NB4 (cell line): ENCODE results near the gene PDILT.
"Not testable (repeated sequence)": the region's sequence is repeated elsewhere in the genome, so short reads cannot be mapped to it uniquely, and the experiment has no call there.

Experiments
- DNase-seq: peaks from one replicate; pipeline ENCODE4 v3.0.0; 2010; ENCODE audit warnings: low read depth
- H3K4me3 ChIP-seq: one replicate; pipeline ENCODE4 v1.5.1; 2011; ENCODE audit warnings: mild to moderate bottlenecking, low read depth, low read length, moderate library complexity
- CTCF ChIP-seq: IDR thresholded peaks from one replicate; pipeline ENCODE4 v1.5.1; 2012; ENCODE audit warnings: low read depth, low read length
- MAX ChIP-seq: IDR thresholded peaks from 2 replicates; pipeline ENCODE4 v1.6.1; 2011; ENCODE audit warnings: low read depth, low read length
- MYC ChIP-seq: IDR thresholded peaks from 2 replicates; pipeline ENCODE4 v1.6.1; 2011; ENCODE audit warnings: low read depth, low read length
- POLR2A ChIP-seq: IDR thresholded peaks from 2 replicates; pipeline ENCODE4 v1.6.1; 2011; ENCODE audit warnings: mild to moderate bottlenecking; ENCODE audit not compliant: insufficient read length; ENCODE audit errors: extremely low read depth

The PDILT gene

GRCh38 chr16:20404637-20405036, at the start of gene PDILT:
TSS of gene PDILT (minus strand) at chr16:20404737. CDS start at chr16:20399300, 5,437 bp downstream.
- no peak for TF ChIP-seq CTCF
- no peak for TF ChIP-seq MAX
- no peak for TF ChIP-seq MYC
- TF ChIP-seq POLR2A = no peak
- H3K4me3 ChIP-seq = no peak within 1 kb of the TSS
- no peak for DNase-seq

- not testable (repeated sequence) for H3K4me3 ChIP-seq, DNase-seq
Measured at GRCh38 chr16:20453633-20454032, 49.1 kb upstream of the PDILT start.

GRCh38 chr16:20451364-20451763, 46.8 kb upstream of the PDILT start, which contains the start of gene ACSM2A:
TSS of gene ACSM2A (plus strand) at chr16:20451521. CDS start at chr16:20460115, 8,594 bp downstream.
- not testable (repeated sequence) for H3K4me3 ChIP-seq, DNase-seq

GRCh38 chr16:20446652-20447393, 42.3 kb upstream of the PDILT start:
- DNase-seq, H3K4me3 ChIP-seq: not testable (repeated sequence)

GRCh38 chr16:20441859-20442258, 37.3 kb upstream of the PDILT start:
- not testable (repeated sequence) for DNase-seq, H3K4me3 ChIP-seq

GRCh38 chr16:20441191-20441590, 36.7 kb upstream of the PDILT start:
- TF ChIP-seq CTCF (no peak), POLR2A (no peak), MYC (no peak), MAX (no peak)
- H3K4me3 ChIP-seq = no peak overlapping the region
- DNase-seq = no peak

- DNase-seq, H3K4me3 ChIP-seq: not testable (repeated sequence)
Measured at GRCh38 chr16:20440731-20441130, 36.2 kb upstream of the PDILT start.

GRCh38 chr16:20439820-20440231, 35.3 kb upstream of the PDILT start:
- DNase-seq = not testable (repeated sequence)

GRCh38 chr16:20438950-20439349, 34.4 kb upstream of the PDILT start:
- not testable (repeated sequence) for H3K4me3 ChIP-seq, DNase-seq

More at GRCh38 chr16:20439820-20440231, 35.3 kb upstream of the PDILT start:
- H3K4me3 ChIP-seq = not testable (repeated sequence)

GRCh38 chr16:20430948-20431347, 26.4 kb upstream of the PDILT start:
- DNase-seq = no peak
- TF ChIP-seq CTCF (no peak), MYC (no peak), POLR2A (no peak), MAX (no peak)
- H3K4me3 ChIP-seq = no peak overlapping the region

- H3K4me3 ChIP-seq, DNase-seq: not testable (repeated sequence)
Measured at GRCh38 chr16:20430480-20430879, 25.9 kb upstream of the PDILT start.

- not testable (repeated sequence) for DNase-seq, H3K4me3 ChIP-seq
Measured at GRCh38 chr16:20429499-20429898, 25.0 kb upstream of the PDILT start.

GRCh38 chr16:20427401-20427797, 22.9 kb upstream of the PDILT start:
- not testable (repeated sequence) for H3K4me3 ChIP-seq, DNase-seq
